Activated T-helper 9 cell treated with anti-CD3 and anti-CD28 coated beads, Interleukin-2, amount 50 U/mL, for 16 hours (primary cell): ENCODE results near the gene JUN.

Experiments used
- DNase-seq: peaks from one replicate; pipeline ENCODE4 v3.0.0-alpha.2; 2020; ENCODE audit warnings: low read depth

The JUN gene

DNA sequence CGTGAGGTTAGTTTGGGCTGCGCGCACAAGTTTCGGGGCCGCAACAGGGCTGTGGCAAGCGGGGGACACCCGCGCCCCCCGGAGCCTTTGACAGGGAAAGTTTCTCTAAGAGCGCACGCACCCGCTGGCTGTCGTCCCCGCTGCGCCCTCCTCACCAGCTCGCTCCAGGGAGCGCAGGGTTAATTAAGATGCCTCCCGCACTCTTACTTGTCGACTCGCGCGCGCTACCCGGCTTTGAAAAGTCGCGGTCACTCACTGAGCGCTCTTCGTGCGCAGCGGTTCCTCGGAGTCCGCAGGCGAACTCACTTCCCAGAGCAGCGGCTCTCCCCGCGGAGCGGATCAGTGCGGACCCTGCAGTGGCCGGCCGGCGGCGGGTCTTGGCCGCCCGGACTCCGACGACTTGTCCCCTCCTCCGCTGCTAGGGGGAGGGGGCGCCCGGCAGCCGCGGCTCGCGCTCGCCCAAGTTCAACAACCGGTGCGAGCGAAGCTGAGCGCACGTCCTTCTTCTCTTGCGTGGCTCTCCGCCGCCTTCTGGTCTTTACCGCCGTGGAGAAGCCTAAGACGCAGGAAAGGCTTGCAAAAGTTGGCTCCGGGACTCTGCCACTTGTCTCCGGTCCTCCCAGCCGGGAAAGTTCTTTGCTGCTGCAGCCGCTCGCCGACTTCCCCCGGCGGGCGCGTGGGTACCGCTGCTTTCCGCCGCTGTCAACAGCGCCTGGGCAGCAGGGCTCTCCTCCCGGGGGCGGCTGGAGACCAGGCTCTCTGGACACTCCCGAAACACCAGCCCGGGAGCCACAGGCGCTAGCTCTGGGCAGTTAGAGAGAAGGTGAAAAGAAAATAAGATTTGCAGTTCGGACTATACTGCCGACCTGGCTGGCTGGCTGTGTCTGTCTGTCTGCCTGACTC is 506 bp downstream of the JUN start:
- peak; percentile 18 for DNase-seq

DNA sequence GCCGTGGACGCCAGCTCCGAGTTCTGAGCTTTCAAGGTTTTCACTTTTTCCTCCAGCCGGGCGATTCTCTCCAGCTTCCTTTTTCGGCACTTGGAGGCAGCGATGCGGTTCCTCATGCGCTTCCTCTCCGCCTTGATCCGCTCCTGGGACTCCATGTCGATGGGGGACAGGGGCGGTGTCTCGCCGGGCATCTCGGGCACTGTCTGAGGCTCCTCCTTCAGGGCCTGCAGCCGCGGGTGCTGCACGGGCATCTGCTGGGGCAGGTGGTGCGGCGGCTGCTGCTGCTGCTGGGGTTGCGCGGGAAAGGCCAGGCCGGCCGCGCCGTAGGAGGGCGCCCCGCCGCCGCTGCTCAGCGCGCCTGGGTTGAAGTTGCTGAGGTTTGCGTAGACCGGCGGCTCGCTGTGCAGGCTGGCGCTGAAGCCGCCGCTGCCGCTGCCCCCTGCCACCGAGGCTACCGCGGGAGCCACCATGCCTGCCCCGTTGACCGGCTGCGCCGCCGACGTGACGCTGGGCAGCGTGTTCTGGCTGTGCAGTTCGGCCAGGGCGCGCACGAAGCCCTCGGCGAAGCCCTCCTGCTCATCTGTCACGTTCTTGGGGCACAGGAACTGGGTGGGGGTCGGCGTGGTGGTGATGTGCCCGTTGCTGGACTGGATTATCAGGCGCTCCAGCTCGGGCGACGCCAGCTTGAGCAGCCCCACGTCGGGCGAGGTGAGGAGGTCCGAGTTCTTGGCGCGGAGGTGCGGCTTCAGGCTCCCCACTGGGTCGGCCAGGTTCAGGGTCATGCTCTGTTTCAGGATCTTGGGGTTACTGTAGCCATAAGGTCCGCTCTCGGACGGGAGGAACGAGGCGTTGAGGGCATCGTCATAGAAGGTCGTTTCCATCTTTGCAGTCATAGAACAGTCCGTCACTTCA is 1.4 kb downstream of the JUN start:
- peak; percentile 45 for DNase-seq

DNA sequence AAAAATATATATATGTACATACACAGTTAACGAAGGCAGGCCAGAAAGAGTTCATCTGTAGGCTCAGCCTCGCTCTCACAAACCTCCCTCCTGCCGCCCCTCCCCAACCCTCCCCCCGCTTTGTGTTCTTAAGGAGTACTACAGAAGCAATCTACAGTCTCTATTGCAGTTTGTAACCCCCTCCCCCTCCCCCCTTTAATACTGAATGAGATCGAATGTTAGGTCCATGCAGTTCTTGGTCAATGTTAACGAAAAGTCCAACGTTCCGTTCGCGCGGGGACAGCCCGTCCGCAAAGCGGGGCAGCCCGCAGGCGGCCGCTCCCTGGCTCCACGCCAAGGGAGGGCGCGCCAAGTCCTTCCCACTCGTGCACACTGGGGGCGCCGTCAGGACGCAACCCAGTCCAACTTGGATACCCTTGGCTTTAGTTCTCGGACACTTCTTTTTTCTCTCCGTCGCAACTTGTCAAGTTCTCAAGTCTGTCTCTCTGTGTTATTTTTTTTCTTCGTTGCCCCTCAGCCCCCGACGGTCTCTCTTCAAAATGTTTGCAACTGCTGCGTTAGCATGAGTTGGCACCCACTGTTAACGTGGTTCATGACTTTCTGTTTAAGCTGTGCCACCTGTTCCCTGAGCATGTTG is 2.2 kb downstream of the JUN start:
- DNase-seq = peak; percentile 38

DNA sequence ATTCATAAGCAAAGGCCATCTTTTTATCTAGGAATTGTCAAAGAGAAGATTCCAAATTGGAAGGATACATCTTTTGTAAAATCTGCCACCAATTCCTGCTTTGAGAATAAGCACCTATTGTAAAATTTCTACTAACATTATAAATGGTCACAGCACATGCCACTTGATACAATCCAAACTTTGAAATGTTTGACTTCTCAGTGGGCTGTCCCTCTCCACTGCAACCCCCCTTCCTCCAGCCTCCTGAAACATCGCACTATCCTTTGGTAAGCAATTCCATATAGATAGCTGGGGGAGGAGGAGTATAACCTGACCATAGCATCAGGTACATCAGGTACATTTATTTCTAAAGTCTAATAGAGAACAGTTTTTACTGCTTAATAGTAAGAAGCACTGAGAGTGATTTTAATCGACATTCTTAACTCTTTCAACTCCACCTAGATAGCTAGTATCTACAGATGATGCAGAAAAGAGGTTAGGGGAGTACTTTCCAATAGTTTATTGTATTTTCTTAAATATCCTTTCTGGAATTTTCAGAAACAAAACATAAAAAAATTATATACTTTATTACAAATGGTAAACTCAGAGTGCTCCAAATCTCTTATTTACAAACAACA is 2.9 kb downstream of the JUN start:
- no peak for DNase-seq

DNA sequence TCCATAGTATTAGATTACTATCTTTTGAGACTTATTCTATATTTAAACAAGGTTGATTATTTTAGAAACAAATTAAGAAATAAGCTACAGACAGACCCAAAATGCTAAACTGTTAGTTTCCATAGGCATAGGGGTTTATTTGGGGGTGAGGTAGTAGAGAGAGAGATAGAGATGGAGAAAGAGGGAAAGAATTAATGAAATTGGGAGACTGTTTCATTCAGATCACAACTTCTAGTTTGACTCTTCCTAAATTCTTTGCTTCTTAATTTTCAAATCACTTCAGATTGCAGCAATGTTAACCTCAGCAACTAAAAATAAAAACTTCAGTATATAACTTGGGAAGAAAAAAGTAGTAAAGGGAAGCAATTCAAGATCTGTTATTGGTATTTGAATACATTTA is 3.4 kb downstream of the JUN start:
- no peak for DNase-seq

DNA sequence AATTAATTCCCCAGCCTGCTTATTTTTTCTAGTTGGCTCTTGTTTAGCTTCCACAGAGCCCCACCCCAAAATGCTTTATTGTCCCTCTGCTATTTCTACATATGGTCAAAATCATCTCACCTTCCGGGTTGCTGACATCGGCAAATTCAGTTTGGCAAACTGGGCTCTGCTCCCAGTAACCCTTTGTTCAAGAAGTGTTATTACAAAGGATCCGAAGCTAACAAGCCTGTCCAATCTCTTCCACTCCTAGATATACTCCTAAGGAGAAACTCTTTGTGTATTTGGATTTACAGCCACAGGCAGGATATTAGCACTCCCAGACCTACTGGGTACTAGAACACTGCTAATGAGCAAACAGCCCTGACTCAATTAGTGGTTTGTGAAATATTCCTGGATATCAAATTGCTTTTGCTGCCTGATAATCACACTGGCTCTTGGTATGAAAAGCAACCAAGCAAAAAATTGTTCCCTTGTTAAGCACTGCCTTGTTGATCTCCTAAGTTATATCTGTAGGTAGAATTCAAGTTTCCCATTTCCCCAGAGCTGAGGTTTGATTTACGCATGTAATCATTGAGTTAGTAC is 4.0 kb downstream of the JUN start:
- no peak for DNase-seq

DNA sequence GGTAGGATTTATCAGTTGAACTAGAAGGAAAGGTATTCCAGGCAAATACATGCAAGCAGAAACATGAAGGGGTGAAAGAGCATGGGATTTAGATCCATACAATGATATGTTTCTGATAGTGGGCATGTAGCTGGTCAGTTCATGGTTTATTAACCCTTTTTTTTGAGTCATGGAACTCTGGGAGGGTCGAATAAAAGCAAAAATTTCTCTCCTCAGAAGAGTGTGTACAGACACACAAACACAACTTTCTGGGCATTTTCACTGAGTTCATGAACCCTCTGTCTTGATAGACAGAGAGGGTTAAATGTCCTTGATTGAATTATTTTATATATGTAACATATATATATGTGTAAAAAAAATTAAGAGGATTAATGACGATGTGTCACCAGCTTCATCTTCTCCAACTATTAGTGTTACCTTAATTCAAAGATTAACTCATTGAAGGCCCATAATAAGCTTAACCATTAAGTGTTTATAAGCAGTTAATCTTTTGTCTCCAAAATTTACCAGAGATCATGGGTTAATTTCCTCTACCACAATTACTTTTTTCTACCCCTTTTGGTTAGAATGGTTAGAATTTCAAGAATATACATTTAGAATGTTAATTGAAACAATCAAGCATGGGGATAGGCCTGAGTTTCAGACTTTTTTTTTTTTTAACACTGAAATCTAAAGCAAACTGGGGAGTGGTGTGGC is 4.6 kb downstream of the JUN start:
- no peak for DNase-seq

DNA sequence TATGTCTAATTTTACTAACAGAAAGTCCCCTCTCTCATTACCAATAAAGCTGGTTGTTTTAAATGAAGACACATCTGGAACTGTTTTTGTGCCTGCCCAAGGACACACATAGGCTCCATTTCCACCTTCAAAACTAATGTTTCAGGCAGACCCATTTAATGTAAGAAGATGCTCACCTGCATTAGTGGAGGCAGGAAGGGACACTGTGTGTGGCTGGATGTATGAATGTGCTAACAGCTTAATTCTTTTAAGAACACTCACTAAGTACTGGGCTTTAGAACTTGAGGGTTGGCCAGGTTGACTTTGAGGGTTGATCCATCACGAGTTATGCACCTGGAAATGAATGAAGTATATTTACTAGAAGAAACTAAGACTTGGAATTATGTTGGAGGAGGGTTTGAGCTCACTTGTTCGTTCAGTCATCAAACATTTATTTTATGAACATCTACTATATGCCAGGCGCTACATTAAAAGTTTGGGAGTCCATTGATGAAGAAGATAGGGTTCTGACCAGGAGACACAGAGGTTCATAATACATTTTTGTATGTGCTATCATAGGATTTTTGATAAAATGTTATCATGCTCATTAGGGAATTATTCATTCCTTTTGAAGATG is 5.4 kb downstream of the JUN start:
- no peak for DNase-seq

DNA sequence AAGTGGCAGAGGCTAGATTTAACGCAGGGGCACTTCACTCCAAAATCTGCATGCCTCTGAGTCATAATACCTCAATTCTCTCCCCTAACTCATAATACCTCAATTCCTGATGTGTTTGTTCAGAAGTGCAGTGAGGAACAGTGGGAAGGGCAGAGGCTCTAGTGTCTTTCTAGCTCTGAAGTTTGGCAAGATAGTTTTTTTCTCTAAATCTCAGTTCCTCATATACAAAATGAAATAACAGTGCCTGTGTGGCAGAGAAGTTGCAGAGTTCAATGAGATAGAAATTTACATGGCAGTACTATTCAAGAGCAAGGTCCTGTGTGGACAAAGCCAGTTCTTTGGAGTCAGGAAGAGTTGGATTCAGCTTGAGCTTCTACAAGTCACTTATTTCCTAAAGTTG is 9.8 kb downstream of the JUN start:
- no peak for DNase-seq

DNA sequence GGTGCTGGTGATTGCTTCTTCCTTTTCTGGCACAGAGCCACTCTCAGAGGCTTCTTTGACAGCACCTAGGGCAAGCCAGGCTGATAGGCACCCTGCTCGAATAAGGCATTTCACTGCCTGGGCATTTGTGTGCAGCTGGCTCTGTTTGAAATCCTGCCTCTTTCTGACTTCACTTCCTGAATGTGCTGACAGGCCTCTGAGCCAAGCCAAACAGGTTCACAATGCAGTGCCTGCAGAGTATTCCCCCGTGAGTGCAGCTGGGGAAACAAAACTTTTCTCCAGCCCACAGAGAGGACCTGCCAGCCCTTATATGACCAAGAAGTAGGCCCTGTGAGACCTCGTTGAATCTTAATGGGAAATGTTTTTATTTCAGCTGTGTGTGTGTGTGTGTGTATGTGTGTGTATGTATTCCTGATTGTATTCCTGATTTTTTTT is 10.4 kb downstream of the JUN start:
- DNase-seq = no peak

DNA sequence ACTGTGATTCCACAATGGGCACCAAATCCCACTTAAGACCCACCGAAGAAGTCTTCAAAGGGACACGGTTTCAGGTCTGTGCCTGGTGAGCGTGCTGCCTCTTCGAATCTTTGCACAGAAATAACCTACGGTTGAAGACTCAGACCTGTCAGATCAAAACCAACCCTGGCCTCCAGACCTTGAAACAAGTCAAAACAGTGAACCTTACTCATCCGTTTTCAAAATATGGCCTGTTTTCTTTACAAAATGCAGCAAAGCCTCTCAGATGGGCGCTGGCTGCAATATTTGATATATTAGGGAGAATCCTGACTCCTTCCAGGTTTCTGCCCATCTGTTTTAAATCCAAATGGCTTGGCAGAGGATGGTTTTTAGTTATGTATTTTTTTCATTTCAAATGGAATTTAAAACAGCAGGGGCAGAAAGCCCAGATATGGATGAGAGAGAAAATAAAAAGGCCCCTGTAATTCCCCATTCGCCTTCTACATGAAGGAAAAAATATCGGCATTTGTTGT is 14.0 kb downstream of the JUN start:
- no peak for DNase-seq

DNA sequence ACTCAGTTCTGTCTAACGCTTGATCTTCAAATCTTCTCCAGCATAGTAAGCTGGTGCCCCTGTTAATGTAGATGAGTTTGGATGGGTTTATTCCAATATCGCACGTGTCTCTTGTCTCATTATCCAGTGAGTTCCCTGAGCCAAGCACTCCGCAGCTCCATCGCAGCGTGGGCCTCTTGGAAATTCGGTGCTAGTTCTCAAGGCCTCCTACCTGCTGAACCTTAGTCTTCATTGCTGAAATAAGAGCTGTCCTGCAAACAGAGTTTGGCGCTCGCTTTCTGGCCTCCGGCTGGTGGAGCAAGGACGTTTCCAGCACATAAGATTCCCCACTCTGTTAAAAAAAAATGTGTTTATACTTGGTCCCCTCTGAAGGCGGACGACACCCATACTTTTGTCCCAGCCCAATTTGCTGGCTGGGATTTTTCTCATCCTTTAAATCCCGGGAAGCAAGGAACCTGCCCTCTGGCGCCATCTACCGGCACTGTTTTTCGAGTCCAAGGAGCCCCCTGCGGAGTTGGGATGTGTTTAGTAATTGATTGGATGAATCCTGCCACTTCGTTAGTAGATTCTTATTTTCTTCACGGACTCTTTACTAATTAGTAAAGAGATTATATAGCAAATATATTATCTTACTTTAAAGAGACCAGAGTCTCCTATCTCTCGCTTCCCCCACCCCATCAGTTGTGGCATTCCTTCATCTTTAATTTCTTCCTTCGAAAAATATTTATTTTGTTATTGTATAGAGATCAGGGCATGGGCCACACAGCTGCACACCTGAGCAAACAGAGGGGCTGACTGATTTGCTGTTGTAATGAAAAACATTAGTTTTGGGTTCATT is 14.7 kb downstream of the JUN start:
- peak; percentile 20 for DNase-seq

DNA sequence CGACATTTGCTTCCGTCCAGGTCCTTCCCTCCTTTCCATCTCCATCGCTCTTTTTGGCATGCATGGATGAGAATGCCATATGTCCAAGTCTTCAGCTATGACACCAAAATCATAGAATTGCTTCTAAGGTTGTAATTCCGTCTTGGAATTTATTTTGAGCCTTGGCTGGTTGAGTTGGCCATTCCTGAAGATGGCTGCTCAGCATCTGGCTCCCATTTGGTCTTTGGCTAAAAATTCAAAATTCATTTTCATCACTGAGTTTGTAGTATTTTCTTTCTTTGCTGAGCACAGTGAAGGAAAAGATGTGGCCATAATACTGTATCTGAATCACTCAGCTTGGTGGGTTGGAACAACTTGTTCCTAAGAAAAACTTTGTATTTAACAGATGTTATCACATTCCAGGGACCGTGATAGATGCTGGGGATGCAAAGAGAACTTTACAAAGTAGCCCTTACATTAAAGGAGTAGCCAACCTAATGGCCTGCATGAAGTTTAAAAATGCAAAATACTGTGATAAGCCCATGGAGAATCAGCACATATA is 15.6 kb downstream of the JUN start:
- DNase-seq = no peak

DNA sequence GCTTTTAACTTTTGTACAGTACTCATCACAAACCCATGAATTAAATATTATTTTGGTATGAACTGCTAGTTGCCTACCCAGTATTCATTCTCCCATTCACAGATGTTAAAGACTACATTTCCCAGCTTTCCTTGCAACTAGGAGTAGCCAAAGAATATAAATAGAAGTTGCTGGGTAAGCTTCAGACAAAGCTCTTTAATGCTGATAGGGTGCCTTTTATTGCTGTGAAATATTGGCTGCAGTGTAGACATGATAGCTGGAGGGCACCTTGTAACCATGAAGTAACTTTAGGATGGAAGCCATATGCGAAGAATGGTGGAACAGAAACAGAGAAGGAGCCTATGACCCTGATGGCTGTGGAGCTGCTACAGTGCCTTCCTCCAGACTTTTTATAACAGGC is 16.7 kb downstream of the JUN start:
- DNase-seq = no peak

DNA sequence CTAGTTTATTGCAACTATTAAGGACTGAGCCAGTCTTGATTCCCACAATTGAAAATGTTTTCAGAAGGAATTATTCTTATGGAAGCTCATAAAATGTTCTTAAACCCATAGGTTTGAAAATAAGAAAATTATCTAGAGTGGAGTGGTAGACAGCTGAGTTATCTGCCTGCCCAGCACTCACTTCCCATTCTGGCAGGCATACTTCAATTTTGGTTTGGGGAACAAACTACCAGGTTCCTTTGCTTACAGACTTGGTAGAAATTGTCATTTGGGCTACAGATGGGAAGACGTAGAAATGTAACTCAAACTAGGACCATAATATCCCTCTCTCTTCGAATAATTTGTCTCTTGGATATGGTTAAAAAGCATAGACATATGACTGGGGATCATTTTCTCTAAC is 18.4 kb downstream of the JUN start:
- no peak for DNase-seq

DNA sequence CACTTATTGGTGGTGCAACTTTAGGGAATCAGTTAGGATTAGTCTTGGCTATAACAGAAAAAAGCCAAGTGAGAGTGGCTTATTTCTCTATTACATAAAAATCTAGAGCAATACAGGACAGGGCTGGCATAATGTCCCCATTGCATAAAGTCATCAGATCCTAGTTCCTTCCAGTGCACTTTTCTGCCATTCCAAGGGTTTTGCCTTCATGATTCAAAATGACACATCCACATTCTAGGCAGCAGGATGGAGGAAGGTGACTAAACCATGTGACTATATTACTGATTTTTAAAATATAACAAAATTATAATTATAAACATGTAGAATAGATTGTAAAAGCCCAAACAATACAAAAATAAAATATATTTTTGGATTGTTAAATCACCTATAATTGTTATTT is 18.8 kb downstream of the JUN start:
- DNase-seq = no peak

DNA sequence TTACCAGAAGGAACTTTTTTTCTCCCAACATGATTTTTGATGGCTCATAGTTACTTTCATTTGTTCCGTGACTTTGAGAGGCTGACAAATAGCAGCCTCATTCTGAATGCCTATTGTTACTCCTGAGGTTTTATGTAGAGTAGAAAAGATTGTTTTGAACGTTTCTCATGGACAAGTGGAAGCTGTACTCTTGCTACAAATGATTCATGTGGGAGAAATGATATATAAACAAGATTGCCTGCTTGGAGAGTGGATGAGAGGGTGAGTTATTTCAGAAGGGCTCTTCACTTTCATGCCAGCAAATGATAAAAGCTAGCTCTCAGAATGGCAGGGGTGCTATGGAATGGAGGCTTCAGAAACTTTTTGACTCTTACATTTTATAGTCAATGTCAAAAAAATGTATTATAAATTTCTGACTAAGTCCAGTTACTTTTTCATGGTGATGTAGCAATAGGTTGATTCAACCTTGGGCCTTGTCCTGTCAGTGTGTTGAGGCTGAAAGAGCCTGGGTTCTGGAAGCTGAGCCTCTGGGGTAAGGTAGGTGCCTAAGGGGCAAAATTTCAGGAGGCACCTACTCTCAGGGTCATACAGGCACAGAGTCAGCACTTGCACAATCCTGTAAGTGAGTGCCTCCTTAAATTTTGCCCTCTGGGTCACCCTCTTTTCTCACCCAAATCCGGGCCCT is 19.4 kb downstream of the JUN start:
- DNase-seq = no peak

DNA sequence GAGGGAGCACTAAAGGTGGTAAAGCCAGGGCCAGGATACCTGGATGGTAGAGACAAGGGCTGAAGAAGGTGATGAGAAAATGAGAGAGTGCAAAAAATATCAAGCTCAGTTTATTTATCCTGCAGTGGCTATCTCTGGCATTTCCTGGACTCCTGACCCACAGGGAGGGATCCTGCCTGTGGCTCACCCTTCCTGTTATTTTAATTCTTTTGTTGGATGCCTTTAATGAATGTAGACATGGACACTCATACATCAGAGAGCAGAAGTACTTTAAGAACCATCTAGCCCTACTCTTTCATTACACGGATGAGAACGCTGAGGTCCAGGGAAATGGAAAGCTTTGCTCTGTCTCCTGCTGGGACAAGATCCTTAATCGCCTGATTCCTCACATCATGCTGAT is 20.6 kb downstream of the JUN start:
- DNase-seq = no peak

DNA sequence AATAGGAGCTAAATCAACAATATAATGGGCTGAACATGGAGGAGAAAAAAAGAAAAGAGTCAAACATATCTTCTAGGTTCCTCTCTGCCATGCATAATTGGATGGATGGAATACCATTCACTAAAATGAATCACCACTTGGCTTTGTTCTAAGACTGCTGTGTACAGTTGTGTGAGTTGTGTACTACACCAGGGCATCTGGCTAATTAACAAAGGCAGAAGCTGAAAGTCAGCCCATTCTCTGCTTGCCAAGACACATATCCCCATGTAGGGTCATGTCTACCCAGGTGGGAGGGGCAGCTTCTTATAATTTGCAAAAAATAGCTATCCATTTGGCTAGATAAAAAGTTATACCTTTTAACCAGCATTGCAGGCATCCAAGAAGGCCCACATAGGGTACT is 21.0 kb downstream of the JUN start:
- no peak for DNase-seq
